Activated naive CD4-positive, alpha-beta T cell treated with anti-CD3 and anti-CD28 coated beads, Interleukin-2, amount 50 U/mL, for 72 hours (primary cell): ENCODE measurements around the gene METTL22. TPM values are rescaled to one million over a fixed set of nuclear protein-coding genes. Genes with fewer than 3 reads are reported as not detected.

Source experiments
- ATAC-seq, 2 donors: fragments of 150-1000 bp; cut with Tn5 transposase; 2 replicates each; pipeline ENCODE4 v1.10.0; 2021; ENCODE audit warnings: mild to moderate bottlenecking in 2 of 2, moderate library complexity in 2 of 2
- DNase-seq, 2 donors: peaks; one replicate each; pipeline ENCODE4 v3.0.0; 2021 to 2022; ENCODE audit warnings: low spot score in 2 of 2
- H3K27ac Mint-ChIP-seq, 2 donors: one replicate each; pipeline ENCODE4 v1.8.0; 2022; ENCODE audit warnings: mild to moderate bottlenecking in 2 of 2, mixed read lengths in 2 of 2
- H3K36me3 Mint-ChIP-seq, 2 donors: one replicate each; pipeline ENCODE4 v1.8.0; 2022; ENCODE audit warnings: mixed read lengths in 2 of 2
- H3K9me3 Mint-ChIP-seq, 2 donors: one replicate each; pipeline ENCODE4 v1.8.0; 2022; ENCODE audit warnings: mixed read lengths in 2 of 2
- total RNA-seq, 2 donors: library from RNA; stranded (reverse); gene quantifications; one replicate each; pipeline ENCODE4 v1.2.3, GENCODE V29; 2022

The METTL22 gene
- total RNA-seq, 2 donors from 2014 or later = 38.9 to 50.7 TPM

DNA sequence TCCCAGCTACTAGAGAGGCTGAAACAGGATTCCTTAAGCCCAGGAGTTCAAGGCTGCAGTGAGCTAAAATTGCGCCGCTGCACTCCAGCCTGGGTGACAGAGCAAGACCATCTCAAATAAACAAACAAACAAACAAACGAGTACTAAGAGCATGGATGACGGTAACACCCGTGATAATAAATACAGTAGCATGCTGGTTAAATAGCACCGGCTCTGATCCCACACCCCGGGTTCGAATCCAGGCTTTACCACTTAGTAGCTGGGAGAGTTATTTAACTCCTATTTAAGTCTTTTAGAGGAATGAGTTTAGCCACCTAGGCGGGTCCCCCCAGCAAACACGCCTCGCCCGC lies 301 bp upstream of the METTL22 start:
- no peak for ATAC-seq
- Mint-ChIP-seq H3K27ac (peak overlapping the region; percentile 74 to 97), H3K9me3 (no peaks in the 10 kb centered on the region), H3K36me3 (peaks cover 0 to 11% of the 10 kb centered on the region in 2 donors)
- DNase-seq = no peak

DNA sequence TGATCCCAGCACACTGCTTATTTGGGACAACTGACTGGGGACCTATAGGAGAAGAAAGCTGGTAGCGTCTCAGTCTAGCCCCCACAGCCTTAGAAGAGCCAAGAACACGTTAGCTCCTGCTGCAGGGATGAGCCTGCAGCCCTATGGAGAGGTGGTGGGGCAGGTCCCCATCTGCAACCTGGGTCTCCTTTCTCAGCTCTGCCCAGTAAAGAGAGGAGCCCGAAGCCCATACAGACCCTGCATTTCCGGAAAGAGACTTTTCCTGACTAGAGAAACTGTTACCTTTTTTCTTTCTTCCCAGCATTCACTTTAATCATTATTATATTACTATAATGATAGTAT lies 788 bp downstream of the METTL22 start:
- no peaks in the 10 kb centered on the region for H3K9me3 Mint-ChIP-seq
- no peak for DNase-seq
- peak overlapping the region; percentile 97 for H3K27ac Mint-ChIP-seq
- ATAC-seq = no peak
- peaks cover 6 to 11% of the 10 kb centered on the region in 2 donors for H3K36me3 Mint-ChIP-seq

DNA sequence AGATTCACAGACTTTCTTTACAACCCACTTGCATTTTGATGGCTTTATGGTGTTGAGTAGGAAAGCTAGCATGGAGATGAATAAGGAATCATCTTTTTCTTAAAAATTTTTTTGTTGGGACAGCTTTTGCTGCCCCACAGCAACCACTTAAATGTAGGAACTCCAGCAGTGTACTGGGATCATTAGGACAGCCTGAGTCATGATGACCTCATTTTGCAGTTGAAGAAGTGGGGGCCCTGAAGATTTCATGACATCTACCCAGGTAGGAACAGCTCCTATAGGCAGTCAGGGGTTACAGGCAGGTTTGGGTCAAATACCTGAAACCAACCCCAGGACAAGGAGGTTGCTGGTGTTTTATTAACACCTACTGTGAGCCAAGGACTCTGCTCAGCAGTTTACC lies 2.1 kb downstream of the METTL22 start:
- Mint-ChIP-seq H3K27ac (no peak overlapping the region), H3K36me3 (peaks cover 11 to 12% of the 10 kb centered on the region in 2 donors), H3K9me3 (no peaks in the 10 kb centered on the region)
- no peak for ATAC-seq
- no peak for DNase-seq

DNA sequence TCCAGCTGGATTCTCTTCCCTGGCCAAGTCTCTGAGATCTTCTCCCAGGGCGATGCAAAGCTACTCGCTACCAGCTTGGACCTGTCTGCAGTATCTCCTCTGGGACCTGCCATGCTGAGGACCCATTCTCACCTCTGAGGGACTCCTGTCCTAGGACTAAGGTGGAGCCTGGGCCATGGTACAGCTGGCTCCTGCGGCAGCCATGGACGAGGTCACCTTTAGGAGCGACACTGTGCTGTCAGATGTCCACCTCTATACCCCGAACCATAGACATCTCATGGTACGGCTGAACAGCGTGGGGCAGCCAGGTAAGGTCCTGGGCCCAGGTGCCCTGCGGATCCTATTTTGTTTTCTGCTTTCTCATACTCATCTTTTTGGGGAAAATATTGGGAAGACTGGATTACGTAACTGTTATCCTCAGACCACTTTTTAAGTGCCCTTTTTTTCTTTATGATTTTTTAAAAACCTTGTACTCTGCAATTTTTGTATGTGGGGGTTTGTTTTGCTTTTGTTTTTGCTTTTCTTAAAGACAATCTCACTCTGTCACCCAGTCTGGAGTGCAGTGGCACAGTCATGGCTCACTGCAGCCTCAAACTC lies 4.1 kb downstream of the METTL22 start:
- Mint-ChIP-seq H3K36me3 (peaks cover 11 to 15% of the 10 kb centered on the region in 2 donors), H3K27ac (no peak overlapping the region), H3K9me3 (no peaks in the 10 kb centered on the region)
- DNase-seq (no peak), ATAC-seq (no peak)

DNA sequence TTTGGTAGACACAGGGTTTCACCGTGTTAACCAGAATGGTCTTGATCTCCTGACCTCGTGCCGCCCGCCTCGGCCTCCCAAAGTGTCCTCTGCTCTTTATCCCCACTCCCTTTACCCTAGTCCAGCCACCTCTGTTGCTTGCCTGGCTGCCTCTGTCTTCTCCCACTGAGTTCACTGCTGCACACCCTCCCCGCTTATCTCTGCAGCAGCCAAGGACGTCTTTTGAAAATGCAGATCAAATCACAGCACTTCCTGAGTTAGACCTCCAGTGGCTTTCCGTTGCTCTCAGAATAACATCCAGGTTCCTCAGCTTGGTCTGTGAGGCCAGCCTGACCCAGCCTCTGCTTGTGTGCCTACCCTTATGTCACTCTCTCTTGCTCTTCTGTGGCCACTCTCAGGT lies 5.4 kb downstream of the METTL22 start:
- no peak for DNase-seq
- no peaks in the 10 kb centered on the region for H3K9me3 Mint-ChIP-seq
- H3K27ac Mint-ChIP-seq = peak overlapping the region in 1 of 2 donors; percentile 9
- no peak for ATAC-seq
- H3K36me3 Mint-ChIP-seq = peaks cover 3 to 15% of the 10 kb centered on the region in 2 donors

DNA sequence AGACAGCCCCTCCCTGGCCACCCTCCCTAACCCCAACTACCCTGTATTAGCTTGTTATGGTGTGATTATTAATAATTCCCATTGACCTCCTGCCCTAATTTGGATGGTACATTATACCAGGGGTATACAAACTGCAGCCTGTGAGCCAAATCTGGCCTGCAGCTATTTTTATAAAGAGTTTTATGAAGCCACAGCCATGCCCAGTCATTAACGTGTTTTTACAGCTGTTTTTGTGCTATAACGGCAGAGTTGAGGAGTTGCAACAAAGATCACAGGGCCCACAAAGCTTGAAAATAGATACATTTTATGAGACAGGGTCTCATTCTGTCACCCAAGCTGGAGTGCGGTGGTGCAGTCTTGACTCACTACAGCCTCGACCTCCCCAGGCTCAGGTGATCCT lies 6.0 kb downstream of the METTL22 start:
- H3K36me3 Mint-ChIP-seq = peaks cover 0 to 15% of the 10 kb centered on the region in 2 donors
- H3K9me3 Mint-ChIP-seq = no peaks in the 10 kb centered on the region
- H3K27ac Mint-ChIP-seq = peak overlapping the region in 1 of 2 donors; percentile 9
- DNase-seq (no peak), ATAC-seq (no peak)

DNA sequence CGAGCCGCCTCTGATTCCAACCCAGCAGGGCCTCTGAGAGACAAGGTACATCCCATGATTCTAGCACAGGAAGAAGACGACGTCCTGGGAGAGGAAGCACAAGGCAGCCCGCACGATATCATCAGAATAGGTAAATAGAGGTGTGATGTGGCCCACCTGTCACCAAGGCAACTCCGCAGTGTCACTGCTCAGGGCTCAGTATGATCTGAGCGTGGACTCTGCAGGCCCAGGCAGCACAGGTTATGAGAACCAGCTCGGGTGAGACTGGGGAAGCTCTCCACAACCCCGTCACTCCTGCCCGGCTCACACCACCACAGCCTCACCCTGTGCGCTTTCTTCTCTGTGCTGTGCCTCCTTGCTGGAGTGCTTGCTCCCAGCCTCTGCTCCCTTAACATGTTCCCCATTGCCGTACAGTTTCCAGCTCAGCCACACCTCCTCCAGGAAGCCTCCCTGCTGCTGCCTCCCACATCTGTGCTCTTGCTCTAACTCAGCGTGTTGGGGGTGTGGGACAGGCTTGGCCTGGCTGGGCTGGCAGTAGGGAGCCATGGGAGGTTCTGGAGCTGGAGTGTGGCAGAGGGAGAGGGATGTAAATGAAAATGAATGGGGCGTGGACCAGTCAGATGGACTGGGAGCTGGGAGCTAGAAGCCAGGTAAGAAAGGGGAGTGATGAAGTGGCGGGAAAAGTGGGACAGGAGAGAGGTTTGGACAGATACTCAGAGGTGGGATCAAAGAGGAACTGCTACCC lies 7.7 kb downstream of the METTL22 start:
- Mint-ChIP-seq H3K9me3 (no peaks in the 10 kb centered on the region), H3K27ac (peak overlapping the region; percentile 35 to 92), H3K36me3 (peaks cover 0 to 15% of the 10 kb centered on the region in 2 donors)
- DNase-seq (no peak), ATAC-seq (peak in 1 of 2 donors; percentile 40)

DNA sequence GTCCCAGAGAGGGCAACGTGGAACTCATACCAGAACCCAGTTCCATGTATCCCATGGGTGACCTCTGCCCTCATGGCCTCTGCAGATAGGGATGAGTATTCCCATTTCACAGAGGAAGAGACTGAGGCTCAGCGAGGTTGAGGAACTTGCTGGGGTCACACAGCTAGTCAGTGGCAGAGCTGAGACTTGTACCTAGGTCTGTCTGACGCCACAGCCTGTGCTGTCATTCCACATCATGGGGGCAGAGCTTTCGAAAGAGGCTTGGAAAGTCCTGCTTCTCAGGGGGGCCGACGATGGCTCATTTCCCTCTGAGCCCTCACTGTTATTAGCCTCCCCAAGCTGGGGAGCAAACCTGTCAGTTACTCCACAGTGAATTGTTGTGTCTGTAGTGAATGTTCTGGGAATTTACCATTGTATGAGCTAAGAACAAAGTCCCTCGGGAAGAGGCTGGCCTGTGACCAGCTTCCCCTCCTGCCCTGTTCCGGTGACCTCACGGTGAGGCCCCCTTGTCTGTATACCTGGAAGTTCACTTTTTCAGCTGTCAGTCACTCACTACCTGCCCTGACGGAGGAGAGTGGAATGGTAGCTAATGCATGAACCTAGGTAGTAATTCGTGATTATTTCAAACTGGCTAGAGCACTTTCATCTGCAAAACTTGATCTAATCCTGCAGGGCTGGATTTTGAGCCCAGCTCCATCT lies 8.9 kb downstream of the METTL22 start:
- ATAC-seq = no peak
- Mint-ChIP-seq H3K9me3 (no peaks in the 10 kb centered on the region), H3K36me3 (peaks cover 0 to 15% of the 10 kb centered on the region in 2 donors), H3K27ac (no peak overlapping the region)
- no peak for DNase-seq

DNA sequence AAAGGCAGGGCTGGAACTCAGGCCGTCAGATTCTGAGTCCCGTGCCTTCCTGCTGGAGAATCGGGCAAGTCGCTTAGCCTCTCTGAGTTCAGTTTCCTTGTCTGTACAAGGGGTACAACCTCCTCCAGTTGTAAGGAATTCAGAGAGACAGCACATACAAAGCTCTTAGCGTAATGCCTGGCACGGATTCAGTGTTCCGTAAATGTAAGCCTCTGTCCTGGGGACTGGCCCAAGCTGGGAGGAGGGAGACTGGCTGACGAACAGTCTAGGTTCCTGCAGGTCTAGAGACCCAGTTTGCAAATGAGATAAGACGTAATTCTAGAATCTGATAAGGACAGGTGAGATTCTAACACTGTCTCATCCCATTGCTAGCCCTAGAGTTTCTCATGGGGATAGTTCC lies 9.9 kb downstream of the METTL22 start:
- H3K36me3 Mint-ChIP-seq = peaks cover 0 to 15% of the 10 kb centered on the region in 2 donors
- no peaks in the 10 kb centered on the region for H3K9me3 Mint-ChIP-seq
- no peak overlapping the region for H3K27ac Mint-ChIP-seq
- DNase-seq = no peak
- ATAC-seq = no peak

DNA sequence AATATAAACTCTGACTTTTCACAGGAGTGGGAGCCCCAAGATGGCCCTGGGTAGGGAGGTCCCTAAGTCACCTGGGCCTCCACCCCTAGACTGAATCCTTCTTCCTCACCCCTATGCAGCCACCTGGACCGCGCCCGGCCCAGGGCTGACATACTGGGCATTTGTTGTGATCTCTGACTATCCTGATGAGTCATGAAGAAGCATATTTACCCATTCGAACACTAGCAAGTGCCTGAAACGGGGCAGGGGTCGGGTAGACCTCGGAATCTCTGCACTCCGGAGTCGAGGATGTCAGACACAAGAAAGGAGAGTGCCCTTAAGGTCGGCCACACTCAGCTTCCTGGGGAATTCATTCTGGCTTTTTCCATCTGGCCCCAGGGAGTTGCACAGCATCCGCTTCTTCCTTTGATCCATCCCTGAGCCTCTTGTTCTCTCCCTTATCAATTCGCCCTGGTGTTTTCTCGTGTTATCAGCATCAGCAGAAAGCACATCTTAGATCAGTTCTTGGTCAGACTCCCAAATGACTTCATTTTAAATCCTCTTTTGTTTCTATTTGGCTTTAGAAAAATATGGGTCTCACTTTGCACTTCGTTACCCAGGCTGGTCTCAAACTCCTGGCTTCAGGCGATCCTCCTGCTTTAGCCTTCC lies 10.4 kb downstream of the METTL22 start:
- H3K36me3 Mint-ChIP-seq = peaks cover 0 to 12% of the 10 kb centered on the region in 2 donors
- ATAC-seq = no peak
- DNase-seq = no peak
- no peaks in the 10 kb centered on the region for H3K9me3 Mint-ChIP-seq
- H3K27ac Mint-ChIP-seq = peak overlapping the region in 1 of 2 donors; percentile 50

DNA sequence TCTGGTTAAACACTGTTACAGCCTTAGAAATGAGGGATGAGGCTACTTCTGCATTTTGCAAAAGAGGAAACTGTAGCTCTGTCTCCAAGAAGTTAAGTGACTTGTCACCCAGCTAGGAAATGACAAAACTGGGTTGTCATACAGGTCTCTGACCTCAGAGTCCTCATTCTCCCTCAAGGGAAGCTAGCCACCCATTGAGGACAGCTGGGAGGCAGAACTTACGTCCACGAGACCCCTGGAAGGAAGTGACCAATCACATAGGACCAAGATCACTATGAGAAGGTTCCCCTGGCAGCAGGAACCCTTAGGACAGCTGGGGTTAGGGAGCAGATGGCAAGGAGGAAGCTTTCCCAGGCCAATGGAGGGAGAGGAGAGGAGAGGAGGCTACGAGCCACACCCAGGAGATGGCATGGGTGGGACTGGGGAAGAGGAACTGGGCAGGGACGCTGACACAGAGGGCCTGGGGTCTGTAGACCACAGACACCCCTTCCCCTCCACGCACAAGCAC lies 11.2 kb downstream of the METTL22 start:
- DNase-seq = no peak
- H3K27ac Mint-ChIP-seq = peak overlapping the region; percentile 18 to 50
- no peak for ATAC-seq

DNA sequence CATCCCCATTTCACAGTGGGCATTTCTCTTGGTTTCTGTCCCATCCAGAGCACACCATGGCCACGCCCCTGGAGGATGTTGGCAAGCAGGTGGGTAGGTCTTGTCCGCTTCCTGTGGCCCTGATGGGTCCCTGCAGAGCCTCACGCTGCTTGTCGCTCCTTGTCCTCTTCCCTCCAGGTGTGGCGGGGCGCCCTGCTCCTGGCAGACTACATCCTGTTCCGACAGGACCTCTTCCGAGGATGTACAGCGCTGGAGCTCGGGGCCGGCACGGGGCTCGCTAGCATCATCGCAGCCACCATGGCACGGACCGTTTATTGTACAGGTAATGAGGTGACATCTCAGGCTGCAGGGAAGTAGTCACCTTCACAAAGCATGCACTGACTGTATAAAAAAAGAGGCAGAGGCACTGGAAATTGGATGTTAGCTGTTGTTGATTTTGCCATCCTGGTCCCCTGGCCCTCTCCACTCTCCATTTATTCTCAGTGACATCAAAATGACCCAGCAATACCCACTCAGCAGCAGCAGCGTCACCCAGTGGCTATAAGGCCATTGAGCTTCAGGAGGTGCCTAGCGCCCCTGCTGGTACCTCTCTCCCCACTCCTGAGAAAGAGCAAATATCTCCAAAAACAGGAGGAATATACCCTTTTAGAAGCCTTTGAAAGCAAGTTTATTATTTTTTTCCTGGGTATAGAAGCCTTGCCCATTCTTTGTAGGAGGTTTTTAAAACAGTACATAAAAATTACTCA lies 13.7 kb downstream of the METTL22 start:
- no peak for DNase-seq
- no peaks in the 10 kb centered on the region for H3K9me3 Mint-ChIP-seq
- no peak for ATAC-seq
- H3K27ac Mint-ChIP-seq = no peak overlapping the region
- no peaks in the 10 kb centered on the region for H3K36me3 Mint-ChIP-seq

More for the DNA sequence above, 11.2 kb downstream of the METTL22 start:
- Mint-ChIP-seq H3K9me3 (no peaks in the 10 kb centered on the region), H3K36me3 (peaks cover 0 to 9% of the 10 kb centered on the region in 2 donors)

DNA sequence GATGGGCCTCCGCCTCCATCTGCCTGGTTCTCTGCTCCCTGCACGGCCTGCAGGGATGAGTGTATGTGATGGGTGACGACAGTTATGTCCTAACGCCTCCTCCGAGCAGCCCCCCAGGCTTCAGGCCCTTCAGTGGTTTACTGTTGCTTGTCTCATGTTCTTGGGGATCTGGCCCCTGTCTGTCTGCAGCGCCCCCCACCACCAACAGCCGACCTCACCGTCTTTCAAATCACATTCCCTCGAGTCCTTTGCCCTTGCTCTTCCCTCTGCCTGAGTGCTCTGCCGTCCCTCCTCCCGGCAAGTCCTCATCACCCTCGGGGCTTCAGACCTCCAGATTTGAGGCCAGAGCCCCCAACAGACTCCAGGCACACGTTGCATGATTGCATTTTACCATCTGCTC lies 18.2 kb downstream of the METTL22 start:
- Mint-ChIP-seq H3K9me3 (no peaks in the 10 kb centered on the region), H3K27ac (peak overlapping the region in 1 of 2 donors; percentile 36)
- ATAC-seq = no peak

DNA sequence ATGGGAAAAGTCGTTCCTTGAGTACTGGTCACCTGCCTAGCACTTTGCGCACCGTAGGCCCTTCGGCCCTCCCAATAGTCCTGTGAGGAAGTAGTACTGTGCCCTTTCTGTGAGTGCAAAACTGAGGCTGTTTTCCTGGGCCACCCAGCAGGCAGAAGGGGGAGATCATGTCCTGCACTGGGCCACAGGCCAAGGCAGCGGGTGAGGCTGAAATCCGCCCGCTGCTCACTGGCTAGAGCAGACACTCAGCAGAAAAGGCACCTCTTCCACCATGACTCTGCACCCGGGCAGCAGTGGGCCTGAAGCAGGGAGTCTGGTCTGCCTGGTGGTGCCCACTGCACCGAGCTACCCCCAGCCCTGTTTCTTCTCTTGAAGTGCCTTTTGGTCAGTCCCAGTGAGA lies 20.2 kb downstream of the METTL22 start:
- DNase-seq (no peak), ATAC-seq (no peak)
- Mint-ChIP-seq H3K36me3 (peaks cover 29 to 35% of the 10 kb centered on the region in 2 donors), H3K27ac (peak overlapping the region in 1 of 2 donors; percentile 1), H3K9me3 (no peaks in the 10 kb centered on the region)

More for the DNA sequence above, 18.2 kb downstream of the METTL22 start:
- peaks cover 19 to 23% of the 10 kb centered on the region in 2 donors for H3K36me3 Mint-ChIP-seq
- no peak for DNase-seq

DNA sequence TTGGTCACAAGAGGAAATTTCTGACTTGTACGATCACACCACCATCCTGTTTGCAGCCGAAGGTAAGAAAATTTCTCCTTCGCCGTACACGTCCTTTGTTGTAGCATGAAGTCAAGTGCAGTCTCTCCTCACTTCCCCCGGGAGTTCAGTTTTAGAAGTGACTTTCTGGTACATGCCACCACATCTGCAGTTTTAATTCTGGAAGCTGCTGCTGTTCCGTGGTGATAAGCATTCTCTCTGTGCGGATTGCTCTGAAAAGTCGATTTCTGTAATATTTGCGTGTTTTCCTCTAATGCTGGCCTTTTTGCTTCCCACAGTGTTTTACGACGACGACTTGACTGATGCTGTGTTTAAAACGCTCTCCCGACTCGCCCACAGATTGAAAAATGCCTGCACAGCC lies 20.6 kb downstream of the METTL22 start:
- no peak for ATAC-seq
- peak overlapping the region in 1 of 2 donors; percentile 3 for H3K27ac Mint-ChIP-seq
- no peaks in the 10 kb centered on the region for H3K9me3 Mint-ChIP-seq
- no peak for DNase-seq
- H3K36me3 Mint-ChIP-seq = peaks cover 29 to 35% of the 10 kb centered on the region in 2 donors
